ENCODE measurements around the gene PRKD1.
"Not testable (repeated sequence)": the region's sequence is repeated elsewhere in the genome, so short reads cannot be mapped to it uniquely, and the experiment has no call there.

PRKD1 gene

DNA sequence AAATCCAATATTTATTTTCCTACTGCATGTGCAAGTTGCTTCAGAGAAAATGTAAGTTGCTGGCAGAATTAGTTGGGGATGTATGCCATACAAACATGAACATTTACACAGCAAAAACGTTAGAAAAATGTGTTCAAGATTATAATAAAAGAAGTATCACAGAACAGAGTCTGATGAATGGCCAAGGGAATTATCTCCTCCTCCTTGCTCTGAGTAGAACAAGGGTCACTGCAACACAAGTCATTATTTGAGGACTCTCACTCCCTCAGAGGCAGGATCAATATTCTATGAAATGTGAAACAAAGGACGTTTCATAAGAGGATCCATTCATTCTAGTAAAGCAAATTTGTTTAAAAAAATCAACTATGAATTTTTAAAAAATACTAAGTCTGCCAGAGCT, 177.8 kb downstream of the PRKD1 start:
- DNase-seq (ENCODE audit: insufficient read length, low spot score) (no peak), FAIRE-seq (no peak)

DNA sequence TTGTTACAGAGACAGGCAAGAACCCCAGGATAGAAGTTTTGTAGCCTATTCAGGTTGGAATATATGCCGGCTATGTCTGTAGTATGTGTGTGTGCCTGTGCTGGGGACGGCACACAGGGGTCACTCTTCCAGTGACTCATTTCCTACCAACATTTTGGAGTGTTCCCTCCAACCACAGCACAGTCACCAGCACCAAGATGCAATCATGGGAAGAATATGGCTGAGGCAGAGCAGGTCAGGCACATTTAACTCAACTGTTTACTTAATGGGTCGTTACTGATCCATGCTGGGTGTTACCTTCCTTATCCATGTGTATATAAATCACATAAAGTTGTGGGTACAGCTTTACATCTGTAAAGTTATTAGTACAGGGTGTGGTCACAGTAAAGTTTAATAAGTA, 178.3 kb downstream of the PRKD1 start:
- no peak for DNase-seq (ENCODE audit: insufficient read length, low spot score)
- no peak for FAIRE-seq

DNA sequence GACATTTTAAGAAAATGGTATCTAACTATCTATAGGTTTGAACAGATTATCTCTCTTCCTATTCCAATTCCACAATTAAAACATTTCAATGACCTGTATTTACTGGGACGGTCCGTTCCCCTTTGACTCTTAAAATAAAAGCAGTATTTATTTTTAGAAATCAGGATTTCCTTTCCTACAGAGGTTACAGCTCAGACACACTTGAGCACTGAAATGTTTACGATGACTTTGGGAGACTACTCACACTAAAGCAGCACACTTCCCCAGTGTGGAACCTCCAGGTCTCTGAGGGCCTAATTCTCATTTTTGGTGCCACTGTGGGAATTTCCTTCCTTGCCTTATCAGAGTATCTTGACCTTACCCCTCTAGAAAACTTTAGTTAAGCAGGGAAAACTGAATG, 181.8 kb downstream of the PRKD1 start:
- FAIRE-seq: no peak

GRCh38 chr14:29743531-29743930, 184.1 kb downstream of the PRKD1 start:
- FAIRE-seq (no peak), DNase-seq (ENCODE audit: insufficient read length, low spot score) (no peak)

More for the DNA sequence above, 181.8 kb downstream of the PRKD1 start:
- DNase-seq (ENCODE audit: insufficient read length, low spot score): no peak

GRCh38 chr14:29741909-29742401, 185.7 kb downstream of the PRKD1 start:
- no peak for FAIRE-seq
- DNase-seq (ENCODE audit: insufficient read length, low spot score): no peak

DNA sequence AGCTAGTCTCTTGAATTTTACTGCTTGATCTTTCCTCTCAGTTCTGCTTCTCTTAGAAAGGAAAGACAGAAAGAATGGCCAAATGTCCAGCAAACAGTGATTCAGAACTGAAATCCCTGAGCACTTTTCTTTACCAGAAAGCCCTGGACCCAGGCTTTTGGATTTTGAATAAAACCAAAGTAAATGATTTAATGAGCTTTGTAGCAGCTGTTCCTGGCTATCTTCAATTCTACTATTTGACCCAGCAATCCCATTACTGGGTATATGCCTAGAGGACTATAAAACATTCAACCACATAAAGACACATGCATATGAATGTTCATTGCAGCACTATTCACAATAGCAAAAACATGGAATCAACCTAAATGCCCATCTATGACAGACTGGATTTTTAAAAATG, 187.2 kb downstream of the PRKD1 start:
- DNase-seq (ENCODE audit: insufficient read length, low spot score) (no peak), FAIRE-seq (no peak)

GRCh38 chr14:29738950-29739349, 188.7 kb downstream of the PRKD1 start:
- no peak for FAIRE-seq

GRCh38 chr14:29738056-29738455, 189.6 kb downstream of the PRKD1 start:
- FAIRE-seq (no peak), DNase-seq (ENCODE audit: insufficient read length, low spot score) (no peak)

More at GRCh38 chr14:29738950-29739349, 188.7 kb downstream of the PRKD1 start:
- no peak for DNase-seq (ENCODE audit: insufficient read length, low spot score)

DNA sequence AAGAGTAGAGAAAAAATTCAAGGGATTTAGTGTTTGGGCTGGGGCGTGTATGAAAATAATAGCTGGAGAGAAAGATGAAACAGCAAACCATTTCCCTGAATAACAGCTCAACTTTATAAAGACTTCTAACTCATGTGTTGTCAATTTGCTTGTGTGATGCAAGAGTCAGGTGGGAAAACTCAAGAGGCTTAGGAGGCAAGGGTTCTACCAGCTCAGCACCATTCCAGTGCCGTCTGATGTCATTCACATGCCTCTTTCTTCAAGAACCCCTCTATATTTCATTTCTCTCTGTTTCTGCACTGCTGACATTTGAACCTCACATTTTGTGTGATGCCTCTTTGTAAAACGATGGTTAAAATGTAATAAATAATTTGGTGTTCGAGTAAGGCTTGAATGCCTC, 192.2 kb downstream of the PRKD1 start:
- FAIRE-seq (no peak), DNase-seq (ENCODE audit: insufficient read length, low spot score) (no peak)

- FAIRE-seq (no peak), DNase-seq (ENCODE audit: insufficient read length, low spot score) (no peak)
These were observed 192.9 kb downstream of the PRKD1 start for GRCh38 chr14:29734732-29735131.

DNA sequence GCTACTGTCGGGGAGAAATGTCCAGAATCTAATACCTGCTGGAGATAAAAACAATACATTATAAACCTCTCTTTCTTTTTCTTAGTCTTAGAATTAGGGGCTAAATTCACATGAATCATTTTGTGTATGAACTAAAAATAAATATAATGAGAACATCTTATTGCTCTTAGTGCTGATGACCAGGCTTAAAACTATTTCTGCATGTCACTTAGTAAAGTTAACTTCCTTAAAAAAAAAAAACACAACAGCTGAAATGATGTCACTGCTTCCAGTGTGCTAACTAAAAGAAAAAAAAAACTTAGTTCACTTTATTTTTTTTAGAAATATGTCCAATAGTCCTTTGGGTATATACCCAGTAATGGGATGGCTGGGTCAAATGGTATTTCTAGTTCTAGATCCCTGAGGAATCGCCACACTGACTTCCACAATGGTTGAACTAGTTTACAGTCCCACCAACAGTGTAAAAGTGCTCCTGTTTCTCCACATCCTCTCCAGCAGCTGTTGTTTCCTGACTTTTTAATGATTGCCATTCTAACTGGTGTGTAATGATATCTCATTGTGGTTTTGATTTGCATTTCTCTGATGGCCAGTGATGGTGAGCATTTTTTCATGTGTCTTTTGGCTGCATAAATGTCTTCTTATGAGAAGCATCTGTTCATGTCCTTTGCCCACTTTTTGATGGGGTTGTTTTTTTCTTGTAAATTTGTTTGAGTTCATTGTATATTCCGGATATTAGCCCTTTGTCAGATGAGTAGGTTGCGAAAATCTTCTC, 200.9 kb downstream of the PRKD1 start:
- FAIRE-seq; DNase-seq (ENCODE audit: insufficient read length, low spot score): not testable (repeated sequence)

- no peak for DNase-seq (ENCODE audit: insufficient read length, low spot score)
- FAIRE-seq: no peak
These were observed 202.7 kb downstream of the PRKD1 start for GRCh38 chr14:29724991-29725390.

DNA sequence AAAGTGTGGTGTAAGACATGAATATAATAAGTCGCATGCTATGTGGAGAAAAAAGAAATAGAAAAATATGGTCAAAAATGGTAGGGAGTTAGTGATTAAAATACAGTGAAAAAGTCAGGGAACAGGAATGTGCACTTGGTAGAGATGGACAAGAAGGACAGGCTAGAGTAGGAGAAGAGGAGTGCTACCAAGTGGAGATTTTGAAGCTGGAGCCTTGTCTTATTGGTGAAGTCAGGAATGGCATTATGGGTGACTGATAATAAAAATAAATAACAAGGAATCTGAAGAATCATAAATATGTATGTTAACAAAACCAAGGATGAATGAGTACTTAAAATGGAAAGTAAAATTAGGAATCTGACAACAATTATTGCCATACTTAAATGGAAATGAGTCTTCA, 204.8 kb downstream of the PRKD1 start:
- DNase-seq (ENCODE audit: insufficient read length, low spot score) (no peak), FAIRE-seq (no peak)

DNA sequence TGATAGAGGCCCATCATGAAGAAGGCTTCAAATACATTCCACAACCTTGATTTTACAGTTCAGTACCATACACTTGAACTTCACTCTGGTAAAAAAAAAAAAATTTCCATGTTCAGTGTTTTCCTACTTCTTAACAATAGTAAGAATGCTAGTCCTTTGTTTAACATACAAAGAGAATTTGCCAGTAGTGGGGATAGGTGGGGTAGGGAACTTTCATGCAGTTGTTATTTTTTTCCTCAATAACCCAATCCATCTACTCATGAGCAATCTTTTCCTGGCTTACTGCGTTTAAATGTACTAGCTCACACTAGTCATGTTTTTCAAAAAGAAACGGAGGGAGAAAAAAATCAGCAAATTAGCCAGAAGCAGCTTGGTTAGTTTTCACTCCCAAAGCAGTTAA, 206.1 kb downstream of the PRKD1 start:
- no peak for DNase-seq (ENCODE audit: insufficient read length, low spot score)
- no peak for FAIRE-seq

GRCh38 chr14:29717901-29718300, 209.7 kb downstream of the PRKD1 start:
- FAIRE-seq (no peak), DNase-seq (ENCODE audit: insufficient read length, low spot score) (no peak)

GRCh38 chr14:29716150-29716549, 211.5 kb downstream of the PRKD1 start:
- no peak for DNase-seq (ENCODE audit: insufficient read length, low spot score)
- FAIRE-seq: no peak

GRCh38 chr14:29712601-29713000, 215.0 kb downstream of the PRKD1 start:
- DNase-seq (ENCODE audit: insufficient read length, low spot score) (no peak), FAIRE-seq (no peak)

- no peak for FAIRE-seq
- no peak for DNase-seq (ENCODE audit: insufficient read length, low spot score)
These were observed 217.6 kb downstream of the PRKD1 start for GRCh38 chr14:29710015-29710414.

DNA sequence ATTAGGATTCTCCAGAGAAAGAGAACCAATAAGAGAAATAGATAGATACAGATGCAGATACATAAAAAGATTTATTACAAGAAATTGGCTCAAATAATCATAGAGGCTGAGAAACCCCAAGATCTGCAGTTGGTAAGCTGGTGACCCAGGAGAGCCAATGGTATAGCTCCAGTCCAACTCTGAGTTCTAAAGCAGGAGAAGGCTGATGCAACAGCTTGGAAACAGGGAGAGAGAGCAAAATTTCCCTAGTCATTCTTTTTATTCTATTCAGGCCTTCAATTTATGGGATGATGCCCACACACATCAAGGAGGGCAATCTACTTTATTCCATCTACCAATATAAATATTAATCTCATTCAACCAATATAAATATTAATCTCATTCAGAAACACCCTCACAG, 218.2 kb downstream of the PRKD1 start:
- no peak for DNase-seq (ENCODE audit: insufficient read length, low spot score)
- FAIRE-seq: no peak

- FAIRE-seq (no peak), DNase-seq (ENCODE audit: insufficient read length, low spot score) (no peak)
These were observed 220.9 kb downstream of the PRKD1 start for GRCh38 chr14:29706700-29707099.

- DNase-seq (ENCODE audit: insufficient read length, low spot score): no peak
- no peak for FAIRE-seq
These were observed 221.8 kb downstream of the PRKD1 start for GRCh38 chr14:29705801-29706200.

DNA sequence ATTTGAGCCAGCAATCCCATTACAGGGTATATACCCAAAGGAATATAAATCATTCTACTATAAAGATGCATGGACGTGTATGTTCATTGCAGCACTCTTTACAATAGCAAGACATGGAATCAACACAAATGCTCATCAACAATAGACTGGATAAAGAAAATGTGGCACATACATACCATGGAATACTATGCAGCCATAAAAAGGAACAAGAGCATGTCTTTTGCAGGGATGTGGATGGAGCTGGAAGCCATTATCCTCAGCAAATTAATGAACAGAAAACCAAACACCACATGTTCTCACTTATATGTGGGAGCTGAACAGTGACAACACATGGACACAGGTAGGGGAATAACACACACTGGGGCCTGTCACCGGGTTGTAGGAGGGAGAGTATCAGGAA, 238.1 kb downstream of the PRKD1 start:
- FAIRE-seq; DNase-seq (ENCODE audit: insufficient read length, low spot score): not testable (repeated sequence)

- FAIRE-seq (no peak), DNase-seq (ENCODE audit: insufficient read length, low spot score) (no peak)
These were observed 239.8 kb downstream of the PRKD1 start for GRCh38 chr14:29687866-29688265.

Data from GM19239 (cell line).